ENCODE measurements around the gene CEACAM16.

DNA sequence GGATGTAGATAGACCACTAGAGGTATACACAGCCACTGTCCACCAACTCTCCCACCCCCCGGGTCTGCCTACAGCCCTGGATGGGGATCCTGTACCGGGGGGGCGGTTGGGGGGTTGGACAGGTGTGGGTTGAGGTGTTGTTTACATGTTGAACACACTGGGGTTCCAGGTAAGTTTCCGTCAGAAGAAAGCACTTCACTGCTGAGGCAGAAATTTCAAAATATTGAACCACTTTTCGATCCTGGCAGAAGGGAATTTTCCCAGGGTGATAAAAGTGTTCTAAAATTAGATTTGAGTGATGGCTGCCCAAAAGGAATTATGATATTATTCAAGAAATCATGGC, 6.6 kb upstream of the CEACAM16 start:
- TF ChIP-seq, protein P1, sequence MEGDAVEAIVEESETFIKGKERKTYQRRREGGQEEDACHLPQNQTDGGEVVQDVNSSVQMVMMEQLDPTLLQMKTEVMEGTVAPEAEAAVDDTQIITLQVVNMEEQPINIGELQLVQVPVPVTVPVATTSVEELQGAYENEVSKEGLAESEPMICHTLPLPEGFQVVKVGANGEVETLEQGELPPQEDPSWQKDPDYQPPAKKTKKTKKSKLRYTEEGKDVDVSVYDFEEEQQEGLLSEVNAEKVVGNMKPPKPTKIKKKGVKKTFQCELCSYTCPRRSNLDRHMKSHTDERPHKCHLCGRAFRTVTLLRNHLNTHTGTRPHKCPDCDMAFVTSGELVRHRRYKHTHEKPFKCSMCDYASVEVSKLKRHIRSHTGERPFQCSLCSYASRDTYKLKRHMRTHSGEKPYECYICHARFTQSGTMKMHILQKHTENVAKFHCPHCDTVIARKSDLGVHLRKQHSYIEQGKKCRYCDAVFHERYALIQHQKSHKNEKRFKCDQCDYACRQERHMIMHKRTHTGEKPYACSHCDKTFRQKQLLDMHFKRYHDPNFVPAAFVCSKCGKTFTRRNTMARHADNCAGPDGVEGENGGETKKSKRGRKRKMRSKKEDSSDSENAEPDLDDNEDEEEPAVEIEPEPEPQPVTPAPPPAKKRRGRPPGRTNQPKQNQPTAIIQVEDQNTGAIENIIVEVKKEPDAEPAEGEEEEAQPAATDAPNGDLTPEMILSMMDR (IDR thresholded peaks at IDR 0.05), result no peak
- no peak for TF ChIP-seq POLR2AphosphoS5 (IDR thresholded peaks at IDR 0.05; ENCODE audit: insufficient read depth in 1 of 2, low read depth in 1 of 2)

Measured in vagina (tissue), 2 donors.